Naive thymus-derived CD4-positive, alpha-beta T cell (primary cell): ENCODE measurements around the gene ADGRF3. TPM values are rescaled to one million over a fixed set of nuclear protein-coding genes. Genes with fewer than 3 reads are reported as not detected.
"Not testable (repeated sequence)": the region's sequence is repeated elsewhere in the genome, so short reads cannot be mapped to it uniquely, and the experiment has no call there.

Source experiments
- ATAC-seq: fragments of 150-1000 bp; cut with Tn5 transposase; 2 replicates; pipeline ENCODE4 v1.10.0; 2021; ENCODE audit warnings: mild to moderate bottlenecking, moderate library complexity
- CTCF ChIA-PET: fragments of 350-600 bp; sonication (Branson Sonifier 250); formaldehyde crosslinking; loops from one replicate; lab custom pipeline; 2021; ENCODE audit warnings: antibody characterized with exemption; lab: Charles Lee
- POLR2A ChIA-PET: fragments of 350-600 bp; sonication (Branson Sonifier 250); formaldehyde crosslinking; loops from one replicate; lab custom pipeline; 2021; ENCODE audit warnings: antibody characterized with exemption, inconsistent platforms; lab: Charles Lee
- DNase-seq, 9 donors: peaks; one replicate each; pipeline versions ENCODE4 v3.0.0 to v3.0.0-alpha.2; 2020 to 2022; ENCODE audit warnings: mixed read lengths in 1 of 9
- H3K27ac ChIP-seq: one replicate; pipeline ENCODE4 v1.7.0; 2013; ENCODE audit warnings: mild to moderate bottlenecking, low read depth, low read length, moderate library complexity
- H3K27me3 ChIP-seq, 2 donors: one replicate each; pipeline ENCODE4 v1.7.0; 2013; ENCODE audit warnings: low read length in 2 of 2, mild to moderate bottlenecking in 2 of 2, moderate library complexity in 2 of 2; ENCODE audit not compliant: control insufficient read depth in 2 of 2, insufficient read depth in 2 of 2
- H3K36me3 ChIP-seq, 3 experiments: 1 replicate in 2 of 3; 2 replicates in 1 of 3; pipeline ENCODE4 v1.7.0; 2013; ENCODE audit warnings: low read length in 3 of 3, mild to moderate bottlenecking in 3 of 3, moderate library complexity in 1 of 3; ENCODE audit not compliant: insufficient read depth in 3 of 3, control insufficient read depth in 2 of 3
- H3K4me1 ChIP-seq, 2 donors: one replicate each; pipeline ENCODE4 v1.7.0; 2013; ENCODE audit warnings: low read length in 2 of 2, mild to moderate bottlenecking in 2 of 2, moderate library complexity in 1 of 2; ENCODE audit not compliant: control insufficient read depth in 2 of 2, insufficient read depth in 2 of 2
- H3K4me3 ChIP-seq: 2 replicates; pipeline ENCODE4 v1.7.0; 2013; ENCODE audit warnings: mild to moderate bottlenecking, low read length
- H3K9me3 ChIP-seq, 3 experiments: 1 replicate in 2 of 3; 2 replicates in 1 of 3; pipeline ENCODE4 v1.7.0; 2013; ENCODE audit warnings: low read length in 3 of 3; ENCODE audit not compliant: control insufficient read depth in 2 of 3
- H3K27ac Mint-ChIP-seq, 9 donors: one replicate each; pipeline ENCODE4 v1.8.0; 2020 to 2022; ENCODE audit warnings: mixed read lengths in 9 of 9, mild to moderate bottlenecking in 8 of 9, moderate library complexity in 5 of 9, inconsistent platforms in 2 of 9
- H3K27me3 Mint-ChIP-seq, 5 donors: one replicate each; pipeline ENCODE4 v1.8.0; 2021 to 2022; ENCODE audit warnings: mixed read lengths in 5 of 5, mild to moderate bottlenecking in 1 of 5
- H3K36me3 Mint-ChIP-seq, 5 donors: one replicate each; pipeline ENCODE4 v1.8.0; 2020 to 2022; ENCODE audit warnings: mixed read lengths in 5 of 5, mild to moderate bottlenecking in 3 of 5, inconsistent platforms in 1 of 5
- H3K4me1 Mint-ChIP-seq, 7 donors: one replicate each; pipeline ENCODE4 v1.8.0; 2020 to 2022; ENCODE audit warnings: mixed read lengths in 7 of 7, mild to moderate bottlenecking in 3 of 7, inconsistent platforms in 1 of 7
- H3K4me3 Mint-ChIP-seq, 10 donors: one replicate each; pipeline ENCODE4 v1.8.0; 2020 to 2022; ENCODE audit warnings: mild to moderate bottlenecking in 10 of 10, mixed read lengths in 10 of 10, moderate library complexity in 6 of 10, inconsistent platforms in 2 of 10
- H3K9me3 Mint-ChIP-seq, 11 donors: one replicate each; pipeline ENCODE4 v1.8.0; 2020 to 2022; ENCODE audit warnings: mixed read lengths in 11 of 11, mild to moderate bottlenecking in 4 of 11, inconsistent platforms in 1 of 11, moderate library complexity in 1 of 11
- intact Hi-C, 2 donors: fragments of 100-400 bp; cut with micrococcal nuclease; formaldehyde crosslinking; loops; one replicate each; pipeline ENCODE4 v1.15.1; 2023
- polyA plus RNA-seq, 2 donors: library from polyadenylated mRNA; unstranded; fragments of 300-500 nt; fragmentation: Illumina TruSeq; gene quantifications; one replicate each; pipeline ENCODE4 v1.2.3, GENCODE V29; 2021
- total RNA-seq, 6 experiments: library from RNA in 5 of 6; stranded (reverse) in 5 of 6; gene quantifications; 1 replicate in 5 of 6; 2 replicates in 1 of 6; pipeline ENCODE4 v1.2.3 and lab custom pipeline; 2021 to 2026

The ADGRF3 gene
- total and polyA plus RNA-seq, 7 experiments from 2014 or later = 0.09 to 5.0 (median 1.6) TPM

- Histone ChIP-seq H3K4me1 (no peaks in the 10 kb centered on the region), H3K36me3 (peaks cover 9 to 64% (median 14%) of the 10 kb centered on the region in 3 experiments), H3K9me3 (no peaks in the 10 kb centered on the region), H3K27me3 (no peaks in the 10 kb centered on the region), H3K4me3 (no peak overlapping the region), H3K27ac (no peak overlapping the region)
- intact Hi-C loops = no loop called here
- ATAC-seq = no peak
- Mint-ChIP-seq H3K4me1 (peaks cover 0 to 4% (median 0%) of the 10 kb centered on the region in 7 donors), H3K36me3 (peaks cover 0 to 46% (median 23%) of the 10 kb centered on the region in 5 donors), H3K27ac (no peak overlapping the region), H3K9me3 (no peaks in the 10 kb centered on the region), H3K4me3 (no peak overlapping the region), H3K27me3 (no peaks in the 10 kb centered on the region)
- ChIA-PET POLR2A (interaction anchor here (0.7 kb wide), 1 partner anchor 60 kb away, joined by 3 read pairs; no protein-coding TSS in a partner anchor), CTCF (no interaction called here)
- DNase-seq = no peak
Measured at GRCh38 chr2:26276484-26277227, 69.9 kb downstream of the ADGRF3 start.

DNA sequence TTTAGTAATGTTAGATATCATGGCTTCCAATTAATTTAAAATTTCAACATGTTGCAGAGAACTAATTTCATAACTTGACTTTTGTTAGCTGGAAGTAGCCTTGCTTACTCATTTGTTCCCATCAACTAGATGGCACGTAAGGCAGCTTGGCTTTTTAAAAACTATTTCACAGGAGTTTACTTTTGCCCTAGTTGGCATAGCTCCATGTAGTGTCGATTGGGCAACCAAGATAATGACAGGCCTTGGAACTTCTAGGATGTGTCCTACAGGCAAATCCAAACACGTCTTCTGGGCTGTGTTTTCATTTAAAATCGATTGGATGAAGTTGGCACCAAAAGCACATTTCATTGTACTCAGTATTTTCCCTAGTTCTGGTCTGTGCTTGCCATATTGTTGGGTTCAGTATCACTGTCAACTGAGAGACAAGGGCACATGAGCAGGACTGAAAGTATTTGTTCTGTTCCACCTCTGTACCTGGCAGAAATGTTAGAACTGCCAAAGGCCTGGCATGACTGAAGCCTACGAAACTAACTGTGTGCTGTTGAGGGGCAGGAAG, 72.5 kb downstream of the ADGRF3 start:
- no peak overlapping the region for H3K27ac Mint-ChIP-seq
- POLR2A ChIA-PET = no interaction called here
- H3K4me3 Mint-ChIP-seq = no peak overlapping the region
- Histone ChIP-seq H3K27ac (no peak overlapping the region), H3K4me3 (no peak overlapping the region), H3K36me3 (peaks cover 2 to 39% (median 11%) of the 10 kb centered on the region in 3 experiments), H3K4me1 (no peaks in the 10 kb centered on the region), H3K9me3 (no peaks in the 10 kb centered on the region), H3K27me3 (no peaks in the 10 kb centered on the region)
- ATAC-seq (no peak), DNase-seq (no peak)
- peaks cover 0 to 9% (median 0%) of the 10 kb centered on the region in 7 donors for H3K4me1 Mint-ChIP-seq
- H3K27me3 Mint-ChIP-seq = no peaks in the 10 kb centered on the region
- no peaks in the 10 kb centered on the region for H3K9me3 Mint-ChIP-seq
- intact Hi-C loops = no loop called here
- CTCF ChIA-PET = no interaction called here
- H3K36me3 Mint-ChIP-seq = peaks cover 0 to 34% (median 9%) of the 10 kb centered on the region in 5 donors

GRCh38 chr2:26273501-26273900, 73.1 kb downstream of the ADGRF3 start:
- Mint-ChIP-seq H3K36me3 (peaks cover 0 to 27% (median 9%) of the 10 kb centered on the region in 5 donors), H3K27me3 (no peaks in the 10 kb centered on the region), H3K9me3 (no peaks in the 10 kb centered on the region), H3K4me3 (no peak overlapping the region), H3K4me1 (peaks cover 0 to 9% (median 0%) of the 10 kb centered on the region in 7 donors), H3K27ac (no peak overlapping the region)
- no peaks in the 10 kb centered on the region for H3K4me1 ChIP-seq
- ChIA-PET POLR2A (no interaction called here), CTCF (no interaction called here)
- H3K27ac ChIP-seq = no peak overlapping the region
- DNase-seq = no peak
- ATAC-seq = no peak
- intact Hi-C loops = no loop called here
- peaks cover 0 to 33% (median 9%) of the 10 kb centered on the region in 3 experiments for H3K36me3 ChIP-seq
- H3K4me3 ChIP-seq = no peak overlapping the region
- H3K27me3 ChIP-seq = no peaks in the 10 kb centered on the region
- H3K9me3 ChIP-seq = no peaks in the 10 kb centered on the region

- Mint-ChIP-seq H3K27ac (peak overlapping the region in 1 of 9 donors; percentile 70), H3K36me3 (peaks cover 0 to 12% (median 8%) of the 10 kb centered on the region in 5 donors), H3K9me3 (no peaks in the 10 kb centered on the region), H3K4me1 (peaks cover 0 to 9% (median 0%) of the 10 kb centered on the region in 7 donors), H3K4me3 (no peak overlapping the region), H3K27me3 (no peaks in the 10 kb centered on the region)
- Histone ChIP-seq H3K4me3 (no peak overlapping the region), H3K27me3 (no peaks in the 10 kb centered on the region), H3K9me3 (no peaks in the 10 kb centered on the region), H3K27ac (no peak overlapping the region), H3K4me1 (no peaks in the 10 kb centered on the region), H3K36me3 (peaks cover 0 to 13% (median 0%) of the 10 kb centered on the region in 3 experiments)
- ChIA-PET POLR2A (interaction anchor here (0.9 kb wide), 1 partner anchor 495 kb away, joined by 4 read pairs; no protein-coding TSS in a partner anchor), CTCF (interaction anchor here (0.6 kb wide), 1 partner anchor 225 kb away, joined by 3 read pairs; no protein-coding TSS in a partner anchor)
- intact Hi-C loops = no loop called here
- no peak for DNase-seq
- ATAC-seq = no peak
Measured at GRCh38 chr2:26270373-26270772, 76.2 kb downstream of the ADGRF3 start.

DNA sequence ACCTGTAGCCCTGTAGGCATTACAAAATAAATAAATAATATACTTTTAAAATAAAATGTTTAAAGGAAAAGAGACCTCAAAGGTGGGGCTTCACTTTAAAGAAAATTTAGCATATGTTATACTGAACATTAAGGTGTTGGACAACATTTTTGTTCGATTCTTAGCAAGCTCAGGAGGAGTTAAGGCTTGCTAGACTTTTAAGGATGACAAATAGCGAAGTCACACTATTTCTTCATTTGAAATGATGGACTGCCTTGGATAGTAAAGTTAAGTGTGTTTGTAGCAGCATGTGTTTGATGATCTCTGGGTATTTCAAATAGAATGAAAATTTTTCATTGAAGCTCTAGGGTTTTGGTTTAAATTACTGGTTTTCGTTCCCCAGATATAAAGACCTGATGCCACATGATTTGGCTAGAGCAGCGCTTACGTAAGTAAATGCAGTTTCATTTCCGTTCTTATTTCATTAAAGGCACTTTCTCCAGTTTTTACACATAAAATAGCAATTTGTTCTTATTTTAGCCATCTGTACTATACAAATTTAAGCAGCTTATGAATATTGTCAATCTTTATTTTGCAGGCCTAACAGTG, 76.9 kb downstream of the ADGRF3 start:
- ChIA-PET CTCF (no interaction called here), POLR2A (interaction anchor here (0.9 kb wide), 1 partner anchor 496 kb away, joined by 4 read pairs; no protein-coding TSS in a partner anchor)
- Histone ChIP-seq H3K27me3 (no peaks in the 10 kb centered on the region), H3K9me3 (no peaks in the 10 kb centered on the region), H3K27ac (no peak overlapping the region), H3K4me1 (no peaks in the 10 kb centered on the region), H3K4me3 (no peak overlapping the region), H3K36me3 (peaks cover 0 to 10% (median 0%) of the 10 kb centered on the region in 3 experiments)
- H3K27me3 Mint-ChIP-seq = no peaks in the 10 kb centered on the region
- peak overlapping the region in 1 of 9 donors; percentile 70 for H3K27ac Mint-ChIP-seq
- H3K4me3 Mint-ChIP-seq = no peak overlapping the region
- peaks cover 0 to 12% (median 8%) of the 10 kb centered on the region in 5 donors for H3K36me3 Mint-ChIP-seq
- intact Hi-C loops = no loop called here
- peak; percentile 37 for ATAC-seq
- no peaks in the 10 kb centered on the region for H3K9me3 Mint-ChIP-seq
- no peak for DNase-seq
- peaks cover 0 to 9% (median 0%) of the 10 kb centered on the region in 7 donors for H3K4me1 Mint-ChIP-seq

DNA sequence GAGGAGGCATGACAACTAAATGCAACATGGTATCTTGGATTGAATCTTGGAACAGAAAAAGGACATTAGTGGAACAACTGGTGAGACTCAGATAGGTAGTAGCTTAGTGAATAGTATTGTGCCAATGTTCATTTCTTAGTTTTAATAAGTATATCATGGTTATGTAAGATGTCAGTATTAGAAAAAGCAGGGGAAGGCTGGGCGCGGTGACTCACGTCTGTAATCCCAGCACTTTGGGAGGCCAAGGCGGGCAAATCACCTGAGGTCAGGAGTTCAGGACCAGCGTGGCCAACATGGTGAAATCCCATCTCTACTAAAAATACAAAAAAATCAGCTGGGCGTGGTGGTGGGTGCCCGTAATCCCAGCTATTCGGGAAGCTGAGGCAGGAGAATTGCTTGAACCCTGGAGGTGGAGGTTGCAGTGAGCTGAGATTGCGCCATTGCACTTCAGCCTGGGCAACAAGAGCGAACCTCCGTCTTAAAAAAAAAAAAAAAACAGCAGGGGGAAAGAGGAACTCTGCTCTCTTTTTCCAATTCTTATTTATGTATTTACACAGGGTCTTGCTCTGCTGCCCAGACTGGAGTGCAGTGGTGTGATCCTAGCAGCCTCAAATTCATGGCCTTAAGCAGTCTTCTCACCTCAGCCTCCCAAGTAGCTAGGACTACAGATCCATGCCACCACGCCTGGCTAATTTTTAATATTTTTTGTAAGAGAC, 77.8 kb downstream of the ADGRF3 start:
- DNase-seq, H3K4me3 Mint-ChIP-seq, H3K9me3 ChIP-seq, ATAC-seq, H3K4me1 Mint-ChIP-seq, H3K36me3 ChIP-seq, H3K9me3 Mint-ChIP-seq, H3K27me3 ChIP-seq, intact Hi-C loops, H3K27ac Mint-ChIP-seq, H3K4me3 ChIP-seq, H3K27me3 Mint-ChIP-seq, CTCF ChIA-PET, H3K27ac ChIP-seq, H3K4me1 ChIP-seq: not testable (repeated sequence)
- POLR2A ChIA-PET = interaction anchor here (0.8 kb wide), 1 partner anchor 14 kb away, joined by 7 read pairs; no protein-coding TSS in a partner anchor
- peaks cover 3 to 14% (median 7%) of the 10 kb centered on the region in 5 donors for H3K36me3 Mint-ChIP-seq
